IMR-90 (cell line): ENCODE measurements around the gene PIEZO2. TPM values are rescaled to one million over a fixed set of nuclear protein-coding genes. Genes with fewer than 3 reads are reported as not detected.

ENCODE experiments used
- ATAC-seq: fragments of 200-7000 bp; cut with Tn5 transposase; 2 replicates; pipeline ENCODE4 v1.9.1; 2020; ENCODE audit warnings: low read depth, mild to moderate bottlenecking, moderate library complexity
- BruUV-seq: library from RNA; stranded (reverse); fragments of 400-500 nt; replicated peaks from 2 replicates; lab custom pipeline; 2021; lab: Mats Ljungman, UMichigan
- CTCF ChIA-PET: fragments of 300-600 bp; formaldehyde crosslinking; extraction: SDS; loops from one replicate; lab custom pipeline; 2021; ENCODE audit warnings: antibody characterized with exemption; lab: Yijun Ruan, JAX
- POLR2A ChIA-PET: fragments of 300-600 bp; sonication (Branson Sonifier 250); formaldehyde crosslinking; loops from one replicate; lab custom pipeline; 2022; ENCODE audit warnings: antibody characterized with exemption; ENCODE audit not compliant: unreplicated experiment; lab: Charles Lee
- DNase-seq: peaks from one replicate; pipeline ENCODE4 v3.0.0; 2013
- H2AFZ ChIP-seq: replicated peaks from 2 replicates; pipeline ENCODE3; 2013; ENCODE audit warnings: low read length, mild to moderate bottlenecking; ENCODE audit not compliant: poor library complexity
- H2AK5ac ChIP-seq: 2 replicates; pipeline ENCODE4 v1.6.1; 2013; ENCODE audit warnings: low read depth, low read length, inconsistent platforms
- H2AK9ac ChIP-seq: replicated peaks from 2 replicates; pipeline ENCODE3; 2013; ENCODE audit warnings: mild to moderate bottlenecking, low read depth, low read length, moderate library complexity; ENCODE audit not compliant: poor library complexity
- H2BK120ac ChIP-seq: 2 replicates; pipeline ENCODE4 v1.6.1; 2013; ENCODE audit warnings: low read depth, low read length, inconsistent platforms
- H2BK15ac ChIP-seq: 3 replicates; pipeline ENCODE4 v1.6.1; 2013; ENCODE audit warnings: low read depth, low read length, inconsistent platforms
- H2BK20ac ChIP-seq: 2 replicates; pipeline ENCODE4 v1.6.1; 2013; ENCODE audit warnings: low read depth, mild to moderate bottlenecking, inconsistent platforms, low read length, moderate library complexity
- H2BK5ac ChIP-seq: 2 replicates; pipeline ENCODE4 v1.6.1; 2013; ENCODE audit warnings: mild to moderate bottlenecking, low read depth, low read length, inconsistent platforms; ENCODE audit not compliant: poor library complexity, severe bottlenecking
- H3K14ac ChIP-seq: replicated peaks from 2 replicates; pipeline ENCODE4 v1.6.1; 2013; ENCODE audit warnings: low read depth, low read length, inconsistent platforms
- H3K18ac ChIP-seq: 2 replicates; pipeline ENCODE4 v1.6.1; 2013; ENCODE audit warnings: low read depth, low read length, control low read depth
- H3K23ac ChIP-seq: 2 replicates; pipeline ENCODE4 v1.6.1; 2013; ENCODE audit warnings: low read depth, low read length, inconsistent platforms
- H3K27ac ChIP-seq: 2 replicates; pipeline ENCODE4 v1.5.1; 2013; ENCODE audit warnings: mild to moderate bottlenecking, control low read depth, low read length; ENCODE audit not compliant: insufficient read depth
- H3K27me3 ChIP-seq: 2 replicates; pipeline ENCODE4 v1.6.1; 2013; ENCODE audit warnings: low read length; ENCODE audit not compliant: control insufficient read depth, insufficient read depth
- H3K36me3 ChIP-seq: 2 replicates; pipeline ENCODE4 v1.6.1; 2013; ENCODE audit warnings: low read length, mixed read lengths; ENCODE audit not compliant: control insufficient read depth, insufficient read depth
- H3K4ac ChIP-seq: 2 replicates; pipeline ENCODE4 v1.6.1; 2013; ENCODE audit warnings: low read depth, low read length, inconsistent platforms
- H3K4me1 ChIP-seq: 2 replicates; pipeline ENCODE4 v1.6.1; 2013; ENCODE audit warnings: low read length, mixed read lengths; ENCODE audit not compliant: control insufficient read depth, insufficient read depth
- H3K4me2 ChIP-seq: 2 replicates; pipeline ENCODE4 v1.6.1; 2013; ENCODE audit warnings: low read depth, mild to moderate bottlenecking, control low read depth, low read length, moderate library complexity
- H3K4me3 ChIP-seq: 2 replicates; pipeline ENCODE4 v1.5.1; 2013; ENCODE audit warnings: low read depth, mild to moderate bottlenecking, control low read depth, low read length, moderate library complexity; ENCODE audit not compliant: insufficient read depth
- H3K56ac ChIP-seq: 2 replicates; pipeline ENCODE4 v1.6.1; 2013; ENCODE audit warnings: low read length, inconsistent platforms; ENCODE audit not compliant: insufficient read depth; ENCODE audit errors: extremely low read depth
- H3K79me1 ChIP-seq, 2 experiments: 2 replicates each; pipeline ENCODE4 v1.6.1; 2013; ENCODE audit warnings: low read length in 2 of 2, inconsistent platforms in 1 of 2, low read depth in 1 of 2
- H3K9ac ChIP-seq: 2 replicates; pipeline ENCODE4 v1.6.1; 2013; ENCODE audit warnings: low read depth, low read length, control low read depth
- H3K9me1 ChIP-seq: 2 replicates; pipeline ENCODE4 v1.6.1; 2013; ENCODE audit warnings: low read length, inconsistent platforms; ENCODE audit not compliant: insufficient read depth
- H3K9me3 ChIP-seq: 2 replicates; pipeline ENCODE4 v1.6.1; 2013; ENCODE audit warnings: low read length; ENCODE audit not compliant: control insufficient read depth, insufficient read depth
- H4K20me1 ChIP-seq: 2 replicates; pipeline ENCODE4 v1.6.1; 2013; ENCODE audit warnings: low read length, inconsistent platforms; ENCODE audit not compliant: insufficient read depth
- H4K5ac ChIP-seq: 2 replicates; pipeline ENCODE4 v1.6.1; 2013; ENCODE audit warnings: mild to moderate bottlenecking, low read depth, low read length, control low read depth
- H4K8ac ChIP-seq, 2 experiments: 2 replicates each; pipeline ENCODE4 v1.6.1; 2013; ENCODE audit warnings: low read depth in 2 of 2, low read length in 2 of 2, control low read depth in 1 of 2, inconsistent platforms in 1 of 2
- H4K91ac ChIP-seq: 2 replicates; pipeline ENCODE4 v1.6.1; 2013; ENCODE audit warnings: low read depth, low read length, inconsistent platforms; ENCODE audit not compliant: insufficient read depth
- CEBPB ChIP-seq: IDR thresholded peaks from 2 replicates; pipeline ENCODE4 v1.6.1; 2012; ENCODE audit warnings: low read depth, low read length, improper control_type of control experiment
- MAZ ChIP-seq: IDR thresholded peaks from 2 replicates; pipeline ENCODE4 v1.6.1; 2012; ENCODE audit warnings: low read depth, mild to moderate bottlenecking, low read length, improper control_type of control experiment, moderate library complexity, borderline replicate concordance
- MXI1 ChIP-seq: IDR thresholded peaks from 2 replicates; pipeline ENCODE4 v1.6.1; 2012; ENCODE audit warnings: low read depth, mild to moderate bottlenecking, low read length, moderate library complexity, borderline replicate concordance
- NFE2L2 ChIP-seq: fragments of 150-350 bp; IDR thresholded peaks from 2 replicates; pipeline ENCODE4 v1.6.1; 2016; ENCODE audit warnings: low read depth, mild to moderate bottlenecking, low read length
- RAD21 ChIP-seq: IDR thresholded peaks from 2 replicates; pipeline ENCODE4 v1.6.1; 2012; ENCODE audit warnings: low read length, improper control_type of control experiment
- RCOR1 ChIP-seq: IDR thresholded peaks from 2 replicates; pipeline ENCODE4 v1.6.1; 2012; ENCODE audit warnings: mild to moderate bottlenecking, low read length, improper control_type of control experiment; ENCODE audit not compliant: insufficient replicate concordance
- WGBS, 2 experiments: methylation state at CpG; one replicate each; pipeline versions ENCODE4 v1.1.5 to v1.1.7; 2013; ENCODE audit warnings: missing lambda C conversion rate in 2 of 2; ENCODE audit not compliant: insufficient read length in 1 of 2; ENCODE audit errors: extremely low coverage in 2 of 2; 5-methylcytosine and 5-hydroxymethylcytosine counted together
- dilution Hi-C: fragments of 300-500 bp; cut with HindIII; formaldehyde crosslinking; loops from one replicate; pipeline ENCODE4 v1.14.3; 2018; ENCODE audit warnings: low sequenced_read_pairs; ENCODE audit not compliant: unreplicated experiment
- in situ Hi-C: fragments of 300-500 bp; cut with MboI; formaldehyde crosslinking; loops from 3 replicates; pipeline ENCODE4 v1.14.3; 2019; ENCODE audit warnings: low sequenced_read_pairs, inconsistent platforms, mixed read lengths
- intact Hi-C: fragments of 100-400 bp; cut with micrococcal nuclease; formaldehyde crosslinking; loops from 2 replicates; pipeline ENCODE4 v1.10.0; 2022
- polyA plus RNA-seq, 3 experiments: library from polyadenylated mRNA; depleted of rRNA; stranded (reverse); fragments of >200 nt; gene quantifications; 2 replicates each; pipeline ENCODE4 v1.2.3, GENCODE V29; 2012; ENCODE audit warnings: low replicate concordance in 1 of 3
- total RNA-seq: library from RNA; depleted of rRNA; stranded (reverse); fragments of >200 nt; gene quantifications from 2 replicates; pipeline ENCODE4 v1.2.3, GENCODE V29; 2012
- TF ChIP-seq, protein P1 (sequence below): fragments of 150-350 bp; IDR thresholded peaks from 2 replicates; pipeline ENCODE4 v1.6.1; 2017; ENCODE audit warnings: mild to moderate bottlenecking, antibody characterized with exemption, low read length, low read depth
- TF ChIP-seq, protein P2 (sequence below): conservative IDR thresholded peaks from 2 replicates; pipeline ENCODE4 v1.5.1; 2012; ENCODE audit warnings: mild to moderate bottlenecking, low read depth, low read length, improper control_type of control experiment

PIEZO2 gene
- total and polyA plus RNA-seq, 2 of the 4 experiments (the other 2 are of a cell fraction): 2.4 to 4.1 TPM

DNA sequence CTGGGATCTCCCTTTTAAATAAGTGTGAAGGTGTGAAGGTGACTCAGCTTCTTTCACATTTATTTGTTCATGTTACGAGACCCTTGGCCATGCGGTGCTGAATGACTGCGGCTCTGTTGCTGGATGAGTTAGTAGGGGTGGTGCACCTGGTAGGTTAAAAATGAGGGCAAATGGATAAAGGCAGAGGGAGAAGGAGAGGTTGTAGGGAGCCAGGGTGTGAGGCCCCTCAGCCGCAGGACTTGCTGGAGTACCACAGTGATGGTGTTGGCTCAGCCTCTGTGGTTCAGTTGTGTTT, 459.4 kb downstream of the PIEZO2 start:
- H3K27ac ChIP-seq: no peak overlapping the region
- H3K9ac ChIP-seq: no peak overlapping the region
- ChIA-PET POLR2A (no interaction called here), CTCF (no interaction called here)
- no peak overlapping the region for H2BK5ac ChIP-seq
- H3K56ac ChIP-seq: no peak overlapping the region
- no peak for ATAC-seq
- no peaks in the 10 kb centered on the region for H4K20me1 ChIP-seq
- no peak for DNase-seq
- no peaks in the 10 kb centered on the region for H3K9me3 ChIP-seq
- H3K79me1 ChIP-seq: no peaks in the 10 kb centered on the region
- no peak overlapping the region for H2AFZ ChIP-seq
- no peak overlapping the region for H2AK9ac ChIP-seq
- WGBS, 2 experiments: no CpG with 5 or more reads among the region's 4 CpGs
- no peak overlapping the region for H3K18ac ChIP-seq
- H3K9me1 ChIP-seq: no peaks in the 10 kb centered on the region
- H3K27me3 ChIP-seq: no peaks in the 10 kb centered on the region
- no peak overlapping the region for H3K4me3 ChIP-seq
- no peak for TF ChIP-seq NFE2L2
- no peak for TF ChIP-seq RCOR1
- no peak for TF ChIP-seq CEBPB
- TF ChIP-seq, protein P1, sequence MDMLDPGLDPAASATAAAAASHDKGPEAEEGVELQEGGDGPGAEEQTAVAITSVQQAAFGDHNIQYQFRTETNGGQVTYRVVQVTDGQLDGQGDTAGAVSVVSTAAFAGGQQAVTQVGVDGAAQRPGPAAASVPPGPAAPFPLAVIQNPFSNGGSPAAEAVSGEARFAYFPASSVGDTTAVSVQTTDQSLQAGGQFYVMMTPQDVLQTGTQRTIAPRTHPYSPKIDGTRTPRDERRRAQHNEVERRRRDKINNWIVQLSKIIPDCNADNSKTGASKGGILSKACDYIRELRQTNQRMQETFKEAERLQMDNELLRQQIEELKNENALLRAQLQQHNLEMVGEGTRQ: no peak
- no peak for TF ChIP-seq MXI1
- no peak for TF ChIP-seq RAD21
- TF ChIP-seq, protein P2, sequence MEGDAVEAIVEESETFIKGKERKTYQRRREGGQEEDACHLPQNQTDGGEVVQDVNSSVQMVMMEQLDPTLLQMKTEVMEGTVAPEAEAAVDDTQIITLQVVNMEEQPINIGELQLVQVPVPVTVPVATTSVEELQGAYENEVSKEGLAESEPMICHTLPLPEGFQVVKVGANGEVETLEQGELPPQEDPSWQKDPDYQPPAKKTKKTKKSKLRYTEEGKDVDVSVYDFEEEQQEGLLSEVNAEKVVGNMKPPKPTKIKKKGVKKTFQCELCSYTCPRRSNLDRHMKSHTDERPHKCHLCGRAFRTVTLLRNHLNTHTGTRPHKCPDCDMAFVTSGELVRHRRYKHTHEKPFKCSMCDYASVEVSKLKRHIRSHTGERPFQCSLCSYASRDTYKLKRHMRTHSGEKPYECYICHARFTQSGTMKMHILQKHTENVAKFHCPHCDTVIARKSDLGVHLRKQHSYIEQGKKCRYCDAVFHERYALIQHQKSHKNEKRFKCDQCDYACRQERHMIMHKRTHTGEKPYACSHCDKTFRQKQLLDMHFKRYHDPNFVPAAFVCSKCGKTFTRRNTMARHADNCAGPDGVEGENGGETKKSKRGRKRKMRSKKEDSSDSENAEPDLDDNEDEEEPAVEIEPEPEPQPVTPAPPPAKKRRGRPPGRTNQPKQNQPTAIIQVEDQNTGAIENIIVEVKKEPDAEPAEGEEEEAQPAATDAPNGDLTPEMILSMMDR: no peak
- no peak for TF ChIP-seq MAZ
- no peak overlapping the region for H3K23ac ChIP-seq
- no peak overlapping the region for H3K4ac ChIP-seq
- H3K4me2 ChIP-seq: no peak overlapping the region
- no peak overlapping the region for H2BK120ac ChIP-seq
- in situ Hi-C loops (no loop called here), dilution Hi-C loops (no loop called here), intact Hi-C loops (no loop called here)
- H3K14ac ChIP-seq: no peak overlapping the region
- no peak overlapping the region for H2BK15ac ChIP-seq
- no peak overlapping the region for H2BK20ac ChIP-seq
- H3K4me1 ChIP-seq: no peaks in the 10 kb centered on the region
- no peak overlapping the region for H4K91ac ChIP-seq
- no TSS peak for BruUV-seq
- H4K8ac ChIP-seq: no peak overlapping the region
- peaks cover 6% of the 10 kb centered on the region; the same call in 1 of the 2 replicates for H3K36me3 ChIP-seq
- no peak overlapping the region for H4K5ac ChIP-seq
- no peak overlapping the region for H2AK5ac ChIP-seq
